Spleen (tissue), 7 donors: ENCODE data around the gene RPL32.

Source experiments
- CTCF ChIP-seq, 11 experiments: fragments of 200-600 bp in 7 of 11; fragments of 450-650 bp in 4 of 11; sonication (generic) in 4 of 11; IDR thresholded peaks in 8 of 11; conservative IDR thresholded peaks in 3 of 11; 1 replicate in 7 of 11; 2 replicates in 4 of 11; pipeline versions ENCODE4 v1.4.0 to v1.8.0; 2016 to 2021; ENCODE audit warnings: antibody characterized with exemption in 11 of 11, inconsistent platforms in 4 of 11, mild to moderate bottlenecking in 1 of 11
- POLR2A ChIP-seq, 3 donors: fragments of 450-650 bp; IDR thresholded peaks; one replicate each; pipeline ENCODE4 v1.5.1; 2017; ENCODE audit warnings: antibody characterized with exemption in 3 of 3, mild to moderate bottlenecking in 1 of 3
- POLR2AphosphoS5 ChIP-seq, 3 donors: sonication (generic); formaldehyde crosslinking; IDR thresholded peaks; one replicate each; pipeline ENCODE4 v1.5.1; 2017; ENCODE audit warnings: antibody characterized with exemption in 3 of 3
- donor health status: DM: no; HTN: no; CAD: no; lungs with moderate emphysema.
- donor health status: DM: no; HTN: no; CAD: no.
- donor health status: DM: no; HTN: no; CAD: no.

- peak in 5 of 11 experiments; percentile 27 to 51 (median 41) for TF ChIP-seq CTCF (IDR thresholded peaks at IDR 0.05 in 8 of 11, conservative IDR thresholded peaks at IDR 0.05 in 3 of 11)
- TF ChIP-seq POLR2A (IDR thresholded peaks at IDR 0.05), result no peak
- TF ChIP-seq POLR2AphosphoS5 (IDR thresholded peaks at IDR 0.05), result no peak
Measured at GRCh38 chr3:12875857-12876836, 34.8 kb upstream of the RPL32 start.
